Sigmoid colon (tissue), 7 donors: ENCODE measurements around the gene PUS1. TPM values are rescaled to one million over a fixed set of nuclear protein-coding genes. Genes with fewer than 3 reads are reported as not detected.

Experiments used
- DNase-seq: peaks from one replicate; pipeline ENCODE4 v3.0.0-alpha.2; 2019
- H3K27ac ChIP-seq, 4 donors: fragments of 200-600 bp; sonication (generic); one replicate each; pipeline ENCODE4 v1.5.1; 2016 to 2019; ENCODE audit warnings: mild to moderate bottlenecking in 1 of 4
- H3K27me3 ChIP-seq, 3 donors: fragments of 200-600 bp; sonication (generic); one replicate each; pipeline ENCODE4 v1.5.1; 2019; ENCODE audit warnings: mild to moderate bottlenecking in 1 of 3
- H3K36me3 ChIP-seq, 4 donors: fragments of 200-600 bp; sonication (generic); one replicate each; pipeline ENCODE4 v1.5.1; 2016 to 2019
- H3K4me1 ChIP-seq, 4 donors: fragments of 200-600 bp; sonication (generic); one replicate each; pipeline ENCODE4 v1.5.1; 2017 to 2019
- H3K4me3 ChIP-seq, 4 donors: fragments of 200-600 bp; sonication (generic); one replicate each; pipeline ENCODE4 v1.5.1; 2017 to 2019; ENCODE audit warnings: mild to moderate bottlenecking in 2 of 4, moderate library complexity in 1 of 4
- H3K9me3 ChIP-seq, 4 donors: fragments of 200-600 bp in 3 of 4; sonication (generic) in 3 of 4; one replicate each; pipeline versions ENCODE4 v1.5.1 to v1.6.1; 2013 to 2019
- CTCF ChIP-seq, 4 experiments: fragments of 450-650 bp in 3 of 4; fragments of 200-600 bp in 1 of 4; IDR thresholded peaks; one replicate each; pipeline ENCODE4 v1.5.1; 2016 to 2019; ENCODE audit warnings: antibody characterized with exemption in 4 of 4, mild to moderate bottlenecking in 3 of 4, moderate library complexity in 2 of 4
- EP300 ChIP-seq, 4 donors: sonication (generic); formaldehyde crosslinking; IDR thresholded peaks; one replicate each; pipeline ENCODE4 v1.6.1; 2017; ENCODE audit warnings: antibody characterized with exemption in 4 of 4
- POLR2A ChIP-seq, 2 donors: fragments of 450-650 bp; IDR thresholded peaks; one replicate each; pipeline ENCODE4 v1.6.1; 2016; ENCODE audit warnings: antibody characterized with exemption in 2 of 2, mild to moderate bottlenecking in 2 of 2, moderate library complexity in 2 of 2
- POLR2AphosphoS5 ChIP-seq, 4 donors: sonication (generic); formaldehyde crosslinking; IDR thresholded peaks; one replicate each; pipeline ENCODE4 v1.6.1; 2017; ENCODE audit warnings: antibody characterized with exemption in 4 of 4
- WGBS, 2 donors: extraction: QIAGEN DNeasy Blood & Tissue Kit; methylation state at CpG; one replicate each; pipeline ENCODE4 v1.1.7; 2013; 5-methylcytosine and 5-hydroxymethylcytosine counted together
- intact Hi-C: fragments of 100-400 bp; cut with DNase I; formaldehyde crosslinking; loops from one replicate; pipeline ENCODE4 v1.15.1; 2023
- polyA plus RNA-seq, 3 donors: library from polyadenylated mRNA; stranded (reverse); fragments of 200-250 nt; gene quantifications; one replicate each; pipeline ENCODE4 v1.2.3, GENCODE V29; 2013
- total RNA-seq, 4 donors: library from RNA; depleted of rRNA; stranded (reverse); fragments of >200 nt; gene quantifications; one replicate each; pipeline ENCODE4 v1.1.0, GENCODE V29; 2016
- donor health status: healthy with polysubstance abuse.
- donor health status: Bipolar disorder and iron deficiency.
- donor health status: healthy.

Gene PUS1
- total and polyA plus RNA-seq, 7 donors = 7.6 to 33.8 (median 9.1) TPM

- 1 to 2% methylated on average over 12 of the region's 12 CpGs for WGBS, 2 donors
- intact Hi-C loops = loop anchor here (1.0 to 10.0 kb wide), 4 partner anchors 34 to 429 kb away; partner anchors contain the start of genes EP400, GALNT9 and PUS1
- peak overlapping the region; percentile 54 to 92 (median 85) for H3K4me3 ChIP-seq
- TF ChIP-seq CTCF (IDR thresholded peaks at IDR 0.05) (no peak), EP300 (IDR thresholded peaks at IDR 0.05) (no peak), POLR2A (IDR thresholded peaks at IDR 0.05) (no peak), POLR2AphosphoS5 (IDR thresholded peaks at IDR 0.05) (no peak)
- DNase-seq = no peak
- no peaks in the 10 kb centered on the region for H3K27me3 ChIP-seq
- H3K36me3 ChIP-seq = peaks cover 0 to 24% (median 3%) of the 10 kb centered on the region in 4 donors
- H3K27ac ChIP-seq = peak overlapping the region; percentile 86 to 100 (median 96)
- peaks cover 0 to 57% (median 38%) of the 10 kb centered on the region in 4 donors for H3K4me1 ChIP-seq
- no peaks in the 10 kb centered on the region for H3K9me3 ChIP-seq
These were observed 33.4 kb upstream of the PUS1 start for GRCh38 chr12:131895640-131896079.

GRCh38 chr12:131896080-131896810, 32.8 kb upstream of the PUS1 start:
- H3K4me1 ChIP-seq = peaks cover 0 to 63% (median 43%) of the 10 kb centered on the region in 4 donors
- H3K27me3 ChIP-seq = no peaks in the 10 kb centered on the region
- H3K4me3 ChIP-seq = peak overlapping the region; percentile 54 to 92 (median 85)
- no peaks in the 10 kb centered on the region for H3K9me3 ChIP-seq
- peak overlapping the region; percentile 86 to 100 (median 96) for H3K27ac ChIP-seq
- 1 to 3% methylated on average over 39 of the region's 39 CpGs for WGBS, 2 donors
- DNase-seq = peak; percentile 98
- H3K36me3 ChIP-seq = peaks cover 0 to 24% (median 3%) of the 10 kb centered on the region in 4 donors
- TF ChIP-seq POLR2AphosphoS5 (IDR thresholded peaks at IDR 0.05) (peak; percentile 92 to 97 (median 96)), EP300 (IDR thresholded peaks at IDR 0.05) (peak in 3 of 4 donors; percentile 6 to 88 (median 56)), CTCF (IDR thresholded peaks at IDR 0.05) (no peak), POLR2A (IDR thresholded peaks at IDR 0.05) (peak; percentile 90 to 93)
- intact Hi-C loops = loop anchor here (1.0 to 10.0 kb wide), 4 partner anchors 33 to 429 kb away; partner anchors contain the start of genes EP400, GALNT9 and PUS1

GRCh38 chr12:131896811-131897270, 32.2 kb upstream of the PUS1 start:
- DNase-seq = no peak
- 53 to 76% methylated on average over 14 of the region's 14 CpGs for WGBS, 2 donors
- Histone ChIP-seq H3K4me1 (peaks cover 0 to 69% (median 49%) of the 10 kb centered on the region in 4 donors), H3K9me3 (no peaks in the 10 kb centered on the region), H3K36me3 (peaks cover 0 to 24% (median 3%) of the 10 kb centered on the region in 4 donors), H3K27me3 (no peaks in the 10 kb centered on the region), H3K4me3 (peak overlapping the region in 3 of 4 donors; percentile 82 to 92 (median 88)), H3K27ac (peak overlapping the region; percentile 86 to 100 (median 96))
- TF ChIP-seq EP300 (IDR thresholded peaks at IDR 0.05) = no peak
- TF ChIP-seq POLR2AphosphoS5 (IDR thresholded peaks at IDR 0.05) = peak in 1 of 4 donors; percentile 15
- intact Hi-C loops = loop anchor here (1.0 to 10.0 kb wide), 4 partner anchors 32 to 428 kb away; partner anchors contain the start of genes EP400, GALNT9 and PUS1

- Histone ChIP-seq H3K4me1 (peaks cover 0 to 73% (median 53%) of the 10 kb centered on the region in 4 donors), H3K36me3 (peaks cover 0 to 24% (median 3%) of the 10 kb centered on the region in 4 donors), H3K4me3 (peak overlapping the region in 1 of 4 donors; percentile 92), H3K27me3 (no peaks in the 10 kb centered on the region), H3K9me3 (no peaks in the 10 kb centered on the region), H3K27ac (peak overlapping the region; percentile 86 to 100 (median 96))
- intact Hi-C loops = loop anchor here (10.0 kb wide), 2 partner anchors 178 to 428 kb away; partner anchors contain the start of gene GALNT9
- peak; percentile 69 for DNase-seq
- TF ChIP-seq CTCF (IDR thresholded peaks at IDR 0.05) = no peak
- TF ChIP-seq EP300 (IDR thresholded peaks at IDR 0.05) = no peak
- no peak for TF ChIP-seq POLR2A (IDR thresholded peaks at IDR 0.05)
- TF ChIP-seq POLR2AphosphoS5 (IDR thresholded peaks at IDR 0.05) = no peak
- 84 to 93% methylated on average over 18 of the region's 18 CpGs for WGBS, 2 donors
These were observed 31.8 kb upstream of the PUS1 start for GRCh38 chr12:131897276-131897675.

GRCh38 chr12:131897875-131898274, 31.2 kb upstream of the PUS1 start:
- Histone ChIP-seq H3K4me1 (peaks cover 0 to 79% (median 59%) of the 10 kb centered on the region in 4 donors), H3K9me3 (no peaks in the 10 kb centered on the region), H3K4me3 (no peak overlapping the region), H3K27ac (peak overlapping the region; percentile 86 to 100 (median 96)), H3K27me3 (no peaks in the 10 kb centered on the region), H3K36me3 (peaks cover 0 to 24% (median 3%) of the 10 kb centered on the region in 4 donors)
- intact Hi-C loops = loop anchor here (10.0 kb wide), 2 partner anchors 177 to 427 kb away; partner anchors contain the start of gene GALNT9
- DNase-seq = no peak
- no peak for TF ChIP-seq POLR2A (IDR thresholded peaks at IDR 0.05)
- no peak for TF ChIP-seq CTCF (IDR thresholded peaks at IDR 0.05)
- TF ChIP-seq POLR2AphosphoS5 (IDR thresholded peaks at IDR 0.05) = no peak
- no peak for TF ChIP-seq EP300 (IDR thresholded peaks at IDR 0.05)
- WGBS, 2 donors = 87 to 89% methylated on average over 9 of the region's 9 CpGs
